HG02981 (cell line): ENCODE measurements around the gene FZR1.

ENCODE experiments used
- ATAC-seq: cut with Tn5 transposase; IDR thresholded peaks from one replicate; pipeline ENCODE4 v1.9.1; 2021; ENCODE audit warnings: mild to moderate bottlenecking, moderate library complexity; ENCODE audit not compliant: unreplicated experiment

Gene FZR1

DNA sequence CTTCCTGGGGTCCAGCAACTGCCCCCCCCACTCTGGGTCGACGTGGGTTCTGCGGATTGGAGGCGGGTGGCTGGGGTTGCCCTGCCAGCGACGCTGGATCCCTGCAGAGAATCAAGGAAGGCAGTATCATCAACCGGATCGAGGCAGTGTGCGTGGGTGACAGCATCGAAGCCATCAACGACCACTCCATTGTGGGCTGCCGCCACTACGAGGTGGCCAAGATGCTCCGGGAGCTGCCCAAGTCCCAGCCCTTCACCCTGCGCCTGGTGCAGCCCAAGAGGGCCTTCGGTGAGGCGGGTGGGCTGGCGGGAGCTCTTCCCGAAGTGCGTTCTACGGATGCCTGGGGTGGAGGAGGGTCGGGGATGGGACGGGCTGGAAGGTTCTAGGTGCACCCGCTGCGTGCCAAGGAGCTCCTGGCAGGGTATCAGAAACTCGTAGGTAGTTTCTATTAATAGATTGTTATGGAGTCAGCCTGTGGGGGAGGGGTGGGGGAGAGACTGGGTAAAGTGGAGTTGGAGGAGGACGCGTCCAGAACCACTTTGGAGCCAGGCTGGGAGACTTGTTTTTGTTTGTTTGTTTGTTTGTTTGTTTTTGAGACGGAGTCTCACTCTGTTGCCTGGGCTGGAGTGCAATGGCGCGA is 80.7 kb downstream of the FZR1 start:
- ATAC-seq: no peak
